ENCODE results near the gene ANAPC2.

- TF ChIP-seq CTCF (IDR thresholded peaks at IDR 0.05; ENCODE audit: low read depth, low read length) = no peak
- no peak for TF ChIP-seq POLR2A (IDR thresholded peaks at IDR 0.05; ENCODE audit: extremely low read depth, insufficient read length)
These were observed 12.9 kb downstream of the ANAPC2 start for GRCh38 chr9:137175345-137175961.
